ENCODE results near the gene MBD3L3.
"Not testable (repeated sequence)": the region's sequence is repeated elsewhere in the genome, so short reads cannot be mapped to it uniquely, and the experiment has no call there.

The MBD3L3 gene

DNA sequence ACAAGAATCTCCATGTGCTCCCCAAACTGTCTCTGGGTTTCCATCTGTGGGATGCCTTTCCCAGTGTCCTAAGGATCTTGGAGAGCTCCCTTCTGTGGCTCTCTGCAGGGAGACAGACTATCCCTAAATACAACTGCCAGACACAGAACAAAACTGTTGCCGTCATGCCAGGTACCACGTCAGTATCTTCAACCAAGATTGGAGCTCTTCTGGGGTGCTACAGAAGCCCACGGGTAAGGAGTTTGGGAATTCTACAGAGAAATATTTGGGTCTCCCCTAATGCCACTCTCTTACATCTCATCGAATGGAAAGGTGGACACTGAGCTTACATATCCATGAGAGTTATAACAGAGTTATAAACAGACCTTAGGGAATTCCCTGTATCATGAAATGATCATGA is 4.9 kb upstream of the MBD3L3 start:
- no peak for DNase-seq

DNA sequence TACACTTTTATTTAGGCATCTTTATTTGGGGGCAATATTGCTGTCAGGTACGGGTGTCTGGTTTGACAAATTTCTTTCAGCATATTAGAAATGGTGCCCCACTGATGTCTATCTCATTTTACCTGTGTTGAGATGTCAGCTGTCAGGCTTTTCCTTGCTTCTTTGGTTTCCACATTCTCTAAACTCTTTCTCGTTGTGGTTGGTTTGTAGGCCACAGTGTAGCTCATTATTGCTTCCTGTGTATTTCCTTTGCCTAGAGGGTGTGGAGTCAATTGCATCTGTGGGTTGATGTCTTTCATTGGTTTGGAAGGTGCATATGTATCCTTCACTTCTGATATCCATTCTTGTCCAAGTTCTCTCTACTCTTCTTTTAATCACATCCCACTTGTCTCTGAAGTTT is 1.5 kb upstream of the MBD3L3 start:
- DNase-seq = not testable (repeated sequence)

DNA sequence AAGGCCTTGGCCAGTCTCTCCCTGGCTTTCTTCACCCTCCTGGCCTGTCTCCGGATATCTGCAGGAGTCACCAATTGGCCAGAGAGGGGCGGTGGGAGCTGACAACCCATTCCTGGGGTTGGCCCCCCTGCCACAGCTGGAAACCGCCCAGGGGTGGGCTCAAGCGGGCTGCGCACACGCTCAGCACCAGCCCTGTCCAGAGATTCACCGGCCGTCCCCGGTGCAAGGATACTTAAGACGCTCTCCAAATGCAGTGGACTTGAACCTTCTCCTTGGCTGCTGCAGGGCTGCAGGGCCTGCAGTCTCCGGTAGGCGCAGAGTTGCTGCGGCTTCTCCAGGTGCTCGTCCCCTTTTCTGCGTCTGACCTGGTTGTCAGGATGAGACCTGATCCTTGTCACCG is 2.1 kb downstream of the MBD3L3 start:
- not testable (repeated sequence) for DNase-seq

DNA sequence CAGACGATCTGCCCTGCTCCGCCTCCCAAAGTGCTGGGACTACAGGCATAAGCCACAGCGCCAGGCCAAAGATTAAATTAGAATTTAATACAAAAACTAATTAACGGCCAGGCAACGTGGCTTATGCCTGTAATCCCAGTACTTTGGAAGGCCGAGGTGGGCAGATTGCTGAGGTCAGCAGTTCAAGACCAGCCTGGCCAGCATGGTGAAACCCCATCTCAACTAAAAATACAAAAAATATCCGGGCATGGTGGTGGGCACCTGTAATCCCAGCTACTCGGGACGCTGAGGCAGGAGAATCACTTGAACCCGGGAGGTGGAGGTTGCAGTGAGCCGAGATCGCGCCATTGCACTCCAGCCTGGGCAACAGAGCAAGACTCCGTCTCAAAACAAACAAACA is 2.8 kb downstream of the MBD3L3 start:
- DNase-seq = not testable (repeated sequence)

DNA sequence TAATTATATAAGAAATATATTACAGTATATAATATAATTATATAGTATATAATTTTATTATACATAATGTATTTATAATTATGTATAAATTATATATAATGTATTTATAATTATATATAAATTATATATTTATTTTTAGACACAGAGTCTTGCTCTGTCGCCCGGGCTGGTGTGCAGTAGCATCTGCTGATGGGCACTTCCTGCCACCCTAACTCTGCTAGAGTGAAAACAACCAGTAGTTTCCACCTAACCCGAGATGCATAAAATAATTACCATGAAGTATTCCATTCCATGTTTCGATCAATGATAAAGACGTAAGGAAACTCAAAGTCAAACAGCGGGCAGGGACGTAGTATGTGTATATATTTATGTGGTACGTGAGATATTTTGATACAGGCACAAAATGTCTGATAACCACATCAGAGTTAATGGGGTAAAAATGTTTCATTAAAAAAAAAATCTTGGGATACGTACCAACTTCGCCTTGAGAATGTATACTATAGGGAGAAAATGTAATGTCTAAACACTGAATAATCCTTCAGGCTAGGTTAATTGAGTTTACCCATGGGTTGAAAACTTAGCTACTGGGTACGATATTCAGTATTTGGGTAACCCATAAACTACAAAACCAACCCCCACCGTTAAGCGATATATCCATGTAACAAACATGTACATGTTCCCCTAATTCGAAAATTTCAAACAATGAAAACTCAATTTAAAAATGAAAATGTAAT is 3.7 kb downstream of the MBD3L3 start:
- not testable (repeated sequence) for DNase-seq

DNA sequence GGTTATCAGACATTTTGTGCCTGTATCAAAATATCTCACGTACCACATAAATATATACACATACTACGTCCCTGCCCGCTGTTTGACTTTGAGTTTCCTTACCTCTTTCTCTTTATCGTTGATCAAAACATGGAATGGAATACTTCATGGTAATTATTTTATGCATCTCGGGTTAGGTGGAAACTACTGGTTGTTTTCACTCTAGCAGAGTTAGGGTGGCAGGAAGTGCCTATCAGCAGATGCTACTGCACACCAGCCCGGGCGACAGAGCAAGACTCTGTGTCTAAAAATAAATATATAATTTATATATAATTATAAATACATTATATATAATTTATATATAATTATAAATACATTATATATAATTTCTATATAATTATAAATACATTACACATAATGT is 5.6 kb downstream of the MBD3L3 start:
- not testable (repeated sequence) for DNase-seq

DNA sequence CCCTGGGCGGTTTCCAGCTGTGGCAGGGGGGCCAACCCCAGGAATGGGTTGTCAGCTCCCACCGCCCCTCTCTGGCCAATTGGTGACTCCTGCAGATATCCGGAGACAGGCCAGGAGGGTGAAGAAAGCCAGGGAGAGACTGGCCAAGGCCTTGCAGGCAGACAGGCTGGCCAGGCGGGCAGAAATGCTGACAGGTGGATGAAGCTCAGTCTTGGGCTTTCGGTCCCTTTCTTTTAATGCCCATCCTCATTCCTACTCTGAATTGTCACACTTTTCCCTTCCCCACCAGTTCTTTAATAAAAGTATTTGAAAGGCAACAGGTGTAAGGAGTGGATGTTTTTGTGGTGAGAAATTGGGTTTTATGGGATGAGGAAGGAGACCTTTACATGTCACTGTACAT is 7.1 kb downstream of the MBD3L3 start:
- not testable (repeated sequence) for DNase-seq

DNA sequence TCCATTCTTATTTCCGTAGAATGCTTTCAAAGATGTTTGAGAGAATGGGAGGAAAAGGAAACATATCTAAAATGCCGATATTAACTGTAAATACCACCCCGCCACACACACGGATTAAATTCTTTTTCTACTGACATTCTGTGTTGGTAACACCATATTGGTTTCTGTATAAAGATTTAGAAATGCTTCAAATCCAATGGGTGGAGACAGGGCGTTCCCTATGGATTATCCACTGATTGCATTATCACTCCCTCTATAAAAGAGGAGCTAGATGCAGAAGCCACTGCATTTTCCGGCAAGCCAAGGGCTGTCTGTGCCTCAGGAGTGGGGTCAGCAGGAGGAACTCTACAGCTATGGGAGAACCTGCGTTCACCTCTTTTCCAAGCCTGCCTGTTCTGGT is 9.5 kb downstream of the MBD3L3 start, which contains the start of gene MBD3L2:
MBD3L2 (plus strand) TSS at position 301 of the 400 bp plus-strand sequence; CDS start at position 354, 53 bp downstream.
- not testable (repeated sequence) for DNase-seq

DNA sequence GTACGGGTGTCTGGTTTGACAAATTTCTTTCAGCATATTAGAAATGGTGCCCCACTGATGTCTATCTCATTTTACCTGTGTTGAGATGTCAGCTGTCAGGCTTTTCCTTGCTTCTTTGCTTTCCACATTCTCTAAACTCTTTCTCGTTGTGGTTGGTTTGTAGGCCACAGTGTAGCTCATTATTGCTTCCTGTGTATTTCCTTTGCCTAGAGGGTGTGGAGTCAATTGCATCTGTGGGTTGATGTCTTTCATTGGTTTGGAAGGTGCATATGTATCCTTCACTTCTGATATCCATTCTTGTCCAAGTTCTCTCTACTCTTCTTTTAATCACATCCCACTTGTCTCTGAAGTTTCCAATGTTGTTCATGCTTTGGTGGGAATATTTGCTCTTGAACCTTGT is 16.9 kb downstream of the MBD3L3 start:
- not testable (repeated sequence) for DNase-seq

DNA sequence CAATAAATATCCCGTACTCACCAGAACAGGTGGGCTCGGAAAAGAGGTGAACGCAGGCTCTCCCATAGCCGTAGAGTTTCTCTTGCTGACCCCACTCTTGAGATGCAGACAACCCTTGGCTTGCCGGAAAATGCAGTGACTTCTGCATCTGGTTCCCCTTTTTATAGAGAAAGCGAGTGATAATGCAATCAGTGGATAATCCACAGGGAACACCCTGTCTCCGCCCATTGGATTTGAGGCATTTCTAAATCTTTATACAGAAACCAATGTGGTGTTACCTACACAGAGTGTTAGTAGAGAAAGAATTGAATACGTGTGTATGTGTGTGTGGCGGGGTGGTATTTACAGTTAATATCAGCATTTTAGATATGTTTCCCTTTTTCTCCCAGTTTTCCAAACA is 18.4 kb downstream of the MBD3L3 start, which contains the start of gene MBD3L4:
MBD3L4 (minus strand) TSS at position 101 of the 400 bp plus-strand sequence; CDS start at position 66, 35 bp downstream.
- not testable (repeated sequence) for DNase-seq

DNA sequence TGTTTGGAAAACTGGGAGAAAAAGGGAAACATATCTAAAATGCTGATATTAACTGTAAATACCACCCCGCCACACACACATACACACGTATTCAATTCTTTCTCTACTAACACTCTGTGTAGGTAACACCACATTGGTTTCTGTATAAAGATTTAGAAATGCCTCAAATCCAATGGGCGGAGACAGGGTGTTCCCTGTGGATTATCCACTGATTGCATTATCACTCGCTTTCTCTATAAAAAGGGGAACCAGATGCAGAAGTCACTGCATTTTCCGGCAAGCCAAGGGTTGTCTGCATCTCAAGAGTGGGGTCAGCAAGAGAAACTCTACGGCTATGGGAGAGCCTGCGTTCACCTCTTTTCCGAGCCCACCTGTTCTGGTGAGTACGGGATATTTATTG is 28.2 kb downstream of the MBD3L3 start, which contains the start of gene MBD3L5:
MBD3L5 (plus strand) TSS at position 301 of the 400 bp plus-strand sequence; CDS start at position 335, 34 bp downstream.
- DNase-seq = not testable (repeated sequence)

DNA sequence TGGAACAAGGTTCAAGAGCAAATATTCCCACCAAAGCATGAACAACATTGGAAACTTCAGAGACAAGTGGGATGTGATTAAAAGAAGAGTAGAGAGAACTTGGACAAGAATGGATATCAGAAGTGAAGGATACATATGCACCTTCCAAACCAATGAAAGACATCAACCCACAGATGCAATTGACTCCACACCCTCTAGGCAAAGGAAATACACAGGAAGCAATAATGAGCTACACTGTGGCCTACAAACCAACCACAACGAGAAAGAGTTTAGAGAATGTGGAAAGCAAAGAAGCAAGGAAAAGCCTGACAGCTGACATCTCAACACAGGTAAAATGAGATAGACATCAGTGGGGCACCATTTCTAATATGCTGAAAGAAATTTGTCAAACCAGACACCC is 29.7 kb downstream of the MBD3L3 start:
- not testable (repeated sequence) for DNase-seq

DNA sequence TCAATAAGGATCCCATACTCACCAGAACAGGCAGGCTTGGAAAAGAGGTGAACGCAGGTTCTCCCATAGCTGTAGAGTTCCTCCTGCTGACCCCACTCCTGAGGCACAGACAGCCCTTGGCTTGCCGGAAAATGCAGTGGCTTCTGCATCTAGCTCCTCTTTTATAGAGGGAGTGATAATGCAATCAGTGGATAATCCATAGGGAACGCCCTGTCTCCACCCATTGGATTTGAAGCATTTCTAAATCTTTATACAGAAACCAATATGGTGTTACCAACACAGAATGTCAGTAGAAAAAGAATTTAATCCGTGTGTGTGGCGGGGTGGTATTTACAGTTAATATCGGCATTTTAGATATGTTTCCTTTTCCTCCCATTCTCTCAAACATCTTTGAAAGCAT is 37.1 kb downstream of the MBD3L3 start, which contains the start of gene MBD3L2B:
MBD3L2B (minus strand) TSS at position 101 of the 400 bp plus-strand sequence; CDS start at position 67, 34 bp downstream.
- not testable (repeated sequence) for DNase-seq

DNA sequence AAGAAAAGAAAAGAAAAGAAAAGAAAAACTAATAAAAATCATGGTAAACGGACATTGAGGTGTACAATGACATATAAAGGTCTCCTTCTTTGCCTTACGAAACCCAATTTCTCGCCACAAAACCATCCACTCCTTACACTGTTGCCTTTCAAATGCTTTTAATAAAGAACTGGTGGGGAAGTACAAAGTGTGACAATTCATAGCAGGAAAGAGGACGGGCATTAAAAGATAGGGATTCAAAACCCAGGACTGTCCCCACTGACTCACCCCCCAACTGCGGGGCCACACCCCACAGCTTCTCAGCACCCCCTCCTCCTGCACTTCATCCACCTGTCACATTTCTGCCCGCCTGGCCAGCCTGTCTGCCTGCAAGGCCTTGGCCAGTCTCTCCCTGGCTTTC is 39.6 kb downstream of the MBD3L3 start:
- DNase-seq = no peak

DNA sequence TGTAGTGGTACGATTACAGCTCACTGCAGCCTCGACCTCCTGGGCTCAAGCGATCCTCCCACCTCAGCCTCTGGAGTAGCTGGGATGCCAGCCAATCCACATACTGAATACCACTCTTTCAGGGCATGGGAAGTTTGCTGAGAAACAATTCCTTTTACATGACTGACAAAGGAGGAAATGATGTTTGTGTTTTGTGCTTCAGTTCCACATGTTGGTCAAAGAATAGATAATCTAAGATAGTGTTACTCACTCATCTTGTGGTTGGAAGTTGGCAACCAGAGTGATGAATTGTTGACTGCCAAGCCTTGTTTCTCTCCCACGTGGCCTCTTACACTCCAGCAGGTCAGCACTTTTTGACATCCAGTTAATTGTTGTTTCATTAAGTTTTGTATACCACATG is 44.8 kb downstream of the MBD3L3 start:
- DNase-seq = no peak

DNA sequence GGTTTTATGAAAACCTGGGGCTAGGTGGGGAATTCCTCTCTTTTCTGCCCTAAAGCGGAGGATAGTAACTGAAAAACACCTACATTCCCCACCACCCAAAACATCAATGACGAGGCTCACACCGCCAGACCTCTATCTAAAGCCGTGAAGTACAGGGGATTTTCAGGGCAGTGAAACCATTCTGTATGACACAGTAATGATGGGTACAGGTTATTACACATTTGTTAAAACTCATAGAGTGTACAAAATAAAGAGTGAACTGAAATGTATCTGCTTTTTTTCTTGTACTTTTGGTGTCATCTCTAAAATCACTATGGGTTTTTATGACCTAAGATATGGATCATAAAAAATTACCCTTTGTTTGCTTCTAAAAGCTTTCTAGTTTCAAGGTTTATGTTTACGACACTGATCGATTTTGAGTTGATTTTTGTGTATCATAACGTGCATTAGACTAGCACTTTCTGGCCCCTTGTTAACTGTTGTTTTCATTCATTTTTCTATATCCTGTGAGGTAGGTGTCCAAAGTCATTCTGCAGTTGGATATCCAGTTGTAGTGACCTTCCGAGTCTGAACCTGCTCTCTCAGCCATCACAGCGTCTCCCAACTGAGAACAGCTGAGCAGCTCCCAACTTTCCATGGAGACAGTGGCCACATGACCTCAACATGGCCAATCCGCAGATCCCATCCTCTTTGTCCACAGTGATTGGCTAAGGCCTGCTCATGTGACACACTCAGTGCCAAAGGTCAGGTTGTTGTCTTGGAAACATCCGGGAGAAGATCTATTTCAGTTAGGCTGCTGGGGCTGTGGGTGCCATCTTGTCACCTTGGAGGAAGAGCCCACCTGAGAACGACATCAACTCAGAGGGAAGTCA is 47.5 kb downstream of the MBD3L3 start:
- DNase-seq = no peak

DNA sequence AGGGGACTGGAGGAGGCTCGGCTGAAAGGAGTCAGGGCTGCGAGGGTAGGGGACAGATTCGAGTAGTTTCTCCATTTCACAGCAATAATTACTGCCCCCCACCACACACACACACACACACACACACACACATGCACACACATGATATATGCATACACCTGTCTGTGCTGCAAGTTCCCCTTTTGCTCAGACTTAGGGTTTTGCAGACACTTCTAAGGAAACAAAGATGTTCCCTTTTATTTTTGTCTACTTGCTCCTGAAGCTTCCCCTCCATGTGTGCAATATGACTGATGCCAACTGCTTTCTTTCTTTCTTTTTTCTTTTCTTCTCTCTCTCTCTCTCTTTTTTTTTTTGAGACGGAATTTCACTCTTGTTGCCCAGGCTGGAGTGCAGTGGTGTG is 50.6 kb downstream of the MBD3L3 start:
- DNase-seq = no peak
